Activated T-cell treated with anti-CD3 and anti-CD28 coated beads, Interleukin-2, amount 50 U/mL, for 72 hours (primary cell): ENCODE data around the gene CAMKMT. TPM values are rescaled to one million over a fixed set of nuclear protein-coding genes. Genes with fewer than 3 reads are reported as not detected.

Experiments
- ATAC-seq, 2 donors: fragments of 150-1000 bp; cut with Tn5 transposase; replicated peaks in 1 of 2; 2 replicates each; pipeline ENCODE4 v1.10.0; 2021; ENCODE audit warnings: moderate library complexity in 2 of 2, mild to moderate bottlenecking in 1 of 2
- DNase-seq, 2 donors: peaks; one replicate each; pipeline ENCODE4 v3.0.0; 2021 to 2022; ENCODE audit warnings: mixed read lengths in 1 of 2
- H3K27ac Mint-ChIP-seq: one replicate; pipeline ENCODE4 v1.8.0; 2022; ENCODE audit warnings: mild to moderate bottlenecking, moderate library complexity, mixed read lengths
- H3K27me3 Mint-ChIP-seq: one replicate; pipeline ENCODE4 v1.8.0; 2022; ENCODE audit warnings: low read depth, mixed read lengths
- H3K36me3 Mint-ChIP-seq, 2 donors: one replicate each; pipeline ENCODE4 v1.8.0; 2022; ENCODE audit warnings: mixed read lengths in 2 of 2, mild to moderate bottlenecking in 1 of 2; ENCODE audit not compliant: insufficient read depth in 2 of 2
- H3K4me1 Mint-ChIP-seq: one replicate; pipeline ENCODE4 v1.8.0; 2022; ENCODE audit warnings: low read depth, mixed read lengths
- H3K4me3 Mint-ChIP-seq, 2 donors: one replicate each; pipeline ENCODE4 v1.8.0; 2022; ENCODE audit warnings: mild to moderate bottlenecking in 2 of 2, mixed read lengths in 2 of 2, moderate library complexity in 2 of 2
- H3K9me3 Mint-ChIP-seq, 2 donors: one replicate each; pipeline ENCODE4 v1.8.0; 2022; ENCODE audit warnings: mixed read lengths in 2 of 2
- total RNA-seq, 2 donors: library from RNA; stranded (reverse); gene quantifications; one replicate each; pipeline ENCODE4 v1.2.3, GENCODE V29; 2022

Gene CAMKMT
- total RNA-seq, 2 donors from 2014 or later = 26.1 to 26.5 TPM

GRCh38 chr2:44793322-44793870 is 431.6 kb downstream of the CAMKMT start:
- no peak for DNase-seq
- Mint-ChIP-seq H3K9me3 (peaks cover 5 to 6% of the 10 kb centered on the region in 2 donors), H3K4me1 (no peaks in the 10 kb centered on the region), H3K27ac (no peak overlapping the region), H3K36me3 (peaks cover 0 to 4% of the 10 kb centered on the region in 2 donors), H3K4me3 (no peak overlapping the region), H3K27me3 (peaks cover 55% of the 10 kb centered on the region)
- no peak for ATAC-seq

GRCh38 chr2:44796771-44797170 is 435.0 kb downstream of the CAMKMT start:
- H3K27me3 Mint-ChIP-seq = peaks cover 69% of the 10 kb centered on the region

GRCh38 chr2:44798139-44798659 is 436.5 kb downstream of the CAMKMT start:
- no peak overlapping the region for H3K4me3 Mint-ChIP-seq
- H3K4me1 Mint-ChIP-seq = peaks cover 12% of the 10 kb centered on the region
- DNase-seq (no peak), ATAC-seq (no peak)
- peaks cover 2 to 3% of the 10 kb centered on the region in 2 donors for H3K9me3 Mint-ChIP-seq
- no peak overlapping the region for H3K27ac Mint-ChIP-seq
- peaks cover 64% of the 10 kb centered on the region for H3K27me3 Mint-ChIP-seq
- H3K36me3 Mint-ChIP-seq = peaks cover 0 to 3% of the 10 kb centered on the region in 2 donors

More at GRCh38 chr2:44796771-44797170, 435.0 kb downstream of the CAMKMT start:
- no peak overlapping the region for H3K27ac Mint-ChIP-seq
- peaks cover 2 to 4% of the 10 kb centered on the region in 2 donors for H3K9me3 Mint-ChIP-seq
- peaks cover 7% of the 10 kb centered on the region for H3K4me1 Mint-ChIP-seq
- no peak overlapping the region for H3K4me3 Mint-ChIP-seq
- no peak for DNase-seq
- no peak for ATAC-seq
- peaks cover 0 to 1% of the 10 kb centered on the region in 2 donors for H3K36me3 Mint-ChIP-seq

GRCh38 chr2:44799105-44799504 is 437.4 kb downstream of the CAMKMT start:
- H3K4me1 Mint-ChIP-seq = peaks cover 12% of the 10 kb centered on the region

GRCh38 chr2:44799754-44800153 is 438.0 kb downstream of the CAMKMT start:
- H3K27ac Mint-ChIP-seq = no peak overlapping the region
- no peak overlapping the region for H3K4me3 Mint-ChIP-seq
- DNase-seq (no peak), ATAC-seq (no peak)
- peaks cover 0 to 2% of the 10 kb centered on the region in 2 donors for H3K36me3 Mint-ChIP-seq
- H3K27me3 Mint-ChIP-seq = peaks cover 74% of the 10 kb centered on the region
- H3K4me1 Mint-ChIP-seq = peaks cover 14% of the 10 kb centered on the region
- H3K9me3 Mint-ChIP-seq = peaks cover 0 to 2% of the 10 kb centered on the region in 2 donors

More at GRCh38 chr2:44799105-44799504, 437.4 kb downstream of the CAMKMT start:
- Mint-ChIP-seq H3K36me3 (peaks cover 0 to 2% of the 10 kb centered on the region in 2 donors), H3K27me3 (peaks cover 68% of the 10 kb centered on the region), H3K4me3 (no peak overlapping the region), H3K27ac (no peak overlapping the region), H3K9me3 (peaks cover 1 to 2% of the 10 kb centered on the region in 2 donors)
- DNase-seq = no peak
- no peak for ATAC-seq

GRCh38 chr2:44801289-44801840 is 439.6 kb downstream of the CAMKMT start:
- peaks cover 84% of the 10 kb centered on the region for H3K27me3 Mint-ChIP-seq
- H3K9me3 Mint-ChIP-seq = no peaks in the 10 kb centered on the region
- H3K4me3 Mint-ChIP-seq = peak overlapping the region; percentile 29 to 85
- no peak for ATAC-seq
- peaks cover 17% of the 10 kb centered on the region for H3K4me1 Mint-ChIP-seq
- DNase-seq = no peak
- H3K36me3 Mint-ChIP-seq = peaks cover 0 to 2% of the 10 kb centered on the region in 2 donors
- no peak overlapping the region for H3K27ac Mint-ChIP-seq

GRCh38 chr2:44801841-44802776 is 440.4 kb downstream of the CAMKMT start:
- peak in 1 of 2 donors; percentile 32 for ATAC-seq
- Mint-ChIP-seq H3K4me3 (peak overlapping the region; percentile 73 to 85), H3K27ac (no peak overlapping the region), H3K36me3 (peaks cover 0 to 2% of the 10 kb centered on the region in 2 donors), H3K4me1 (peaks cover 17% of the 10 kb centered on the region), H3K9me3 (no peaks in the 10 kb centered on the region), H3K27me3 (peaks cover 90% of the 10 kb centered on the region)
- peak in 1 of 2 donors; percentile 8 for DNase-seq

GRCh38 chr2:44802777-44803424 is 441.2 kb downstream of the CAMKMT start:
- Mint-ChIP-seq H3K4me1 (peaks cover 17% of the 10 kb centered on the region), H3K36me3 (peaks cover 0 to 2% of the 10 kb centered on the region in 2 donors), H3K9me3 (no peaks in the 10 kb centered on the region), H3K4me3 (no peak overlapping the region), H3K27ac (no peak overlapping the region), H3K27me3 (peaks cover 92% of the 10 kb centered on the region)
- ATAC-seq (no peak), DNase-seq (no peak)

- H3K9me3 Mint-ChIP-seq = no peaks in the 10 kb centered on the region
- ATAC-seq (no peak), DNase-seq (no peak)
- H3K27ac Mint-ChIP-seq = peak overlapping the region; percentile 43
- H3K36me3 Mint-ChIP-seq = peaks cover 0 to 2% of the 10 kb centered on the region in 2 donors
- peaks cover 92% of the 10 kb centered on the region for H3K27me3 Mint-ChIP-seq
- H3K4me1 Mint-ChIP-seq = peaks cover 17% of the 10 kb centered on the region
- no peak overlapping the region for H3K4me3 Mint-ChIP-seq
Measured at GRCh38 chr2:44804406-44805265, 442.9 kb downstream of the CAMKMT start.

- Mint-ChIP-seq H3K27ac (no peak overlapping the region), H3K9me3 (no peaks in the 10 kb centered on the region), H3K36me3 (peaks cover 0 to 2% of the 10 kb centered on the region in 2 donors), H3K4me1 (peaks cover 17% of the 10 kb centered on the region), H3K4me3 (no peak overlapping the region), H3K27me3 (peaks cover 92% of the 10 kb centered on the region)
- DNase-seq (no peak), ATAC-seq (no peak)
Measured at GRCh38 chr2:44805401-44806235, 443.9 kb downstream of the CAMKMT start.

- Mint-ChIP-seq H3K4me1 (peaks cover 5% of the 10 kb centered on the region), H3K27ac (no peak overlapping the region), H3K36me3 (no peaks in the 10 kb centered on the region), H3K27me3 (peaks cover 95% of the 10 kb centered on the region), H3K4me3 (no peak overlapping the region), H3K9me3 (no peaks in the 10 kb centered on the region)
- no peak for DNase-seq
- ATAC-seq = no peak
Measured at GRCh38 chr2:44807201-44808025, 445.7 kb downstream of the CAMKMT start.
